Endothelial cell (in vitro differentiated cells): ENCODE data around the gene RRH. TPM values are rescaled to one million over a fixed set of nuclear protein-coding genes. Genes with fewer than 3 reads are reported as not detected.

Source experiments
- DNase-seq: peaks from one replicate; pipeline ENCODE4 v3.0.0; 2021; ENCODE audit warnings: low spot score
- H3K27ac Mint-ChIP-seq: one replicate; pipeline ENCODE4 v1.8.0; 2021; ENCODE audit warnings: mixed read lengths, inconsistent platforms; ENCODE audit not compliant: unreplicated experiment
- H3K27me3 Mint-ChIP-seq: one replicate; pipeline ENCODE4 v1.8.0; 2021; ENCODE audit warnings: mild to moderate bottlenecking, moderate library complexity, mixed read lengths, inconsistent platforms; ENCODE audit not compliant: unreplicated experiment
- H3K36me3 Mint-ChIP-seq: one replicate; pipeline ENCODE4 v1.8.0; 2021; ENCODE audit warnings: mild to moderate bottlenecking, low read depth, mixed read lengths, inconsistent platforms; ENCODE audit not compliant: unreplicated experiment
- H3K4me1 Mint-ChIP-seq: one replicate; pipeline ENCODE4 v1.8.0; 2021; ENCODE audit warnings: mild to moderate bottlenecking, mixed read lengths, inconsistent platforms; ENCODE audit not compliant: unreplicated experiment
- H3K4me3 Mint-ChIP-seq: one replicate; pipeline ENCODE4 v1.8.0; 2021; ENCODE audit warnings: mild to moderate bottlenecking, mixed read lengths, inconsistent platforms; ENCODE audit not compliant: unreplicated experiment
- H3K9me3 Mint-ChIP-seq: one replicate; pipeline ENCODE4 v1.8.0; 2021; ENCODE audit warnings: mixed read lengths, inconsistent platforms; ENCODE audit not compliant: unreplicated experiment
- CTCF ChIP-seq: fragments of 200-600 bp; sonication (generic); IDR thresholded peaks from one replicate; pipeline ENCODE4 v1.5.0; 2021; ENCODE audit warnings: antibody characterized with exemption; ENCODE audit not compliant: unreplicated experiment
- total RNA-seq: library from RNA; stranded (reverse); fragmentation: NEBNext Ultra II Directional; extraction: Animal tissue kit (Norgen Biotek cat#: 25700); gene quantifications from one replicate; pipeline ENCODE4 v1.2.1, GENCODE V29; 2021; ENCODE audit not compliant: unreplicated experiment

Gene RRH
- total RNA-seq, 1 donor from 2014 or later = not detected

DNA sequence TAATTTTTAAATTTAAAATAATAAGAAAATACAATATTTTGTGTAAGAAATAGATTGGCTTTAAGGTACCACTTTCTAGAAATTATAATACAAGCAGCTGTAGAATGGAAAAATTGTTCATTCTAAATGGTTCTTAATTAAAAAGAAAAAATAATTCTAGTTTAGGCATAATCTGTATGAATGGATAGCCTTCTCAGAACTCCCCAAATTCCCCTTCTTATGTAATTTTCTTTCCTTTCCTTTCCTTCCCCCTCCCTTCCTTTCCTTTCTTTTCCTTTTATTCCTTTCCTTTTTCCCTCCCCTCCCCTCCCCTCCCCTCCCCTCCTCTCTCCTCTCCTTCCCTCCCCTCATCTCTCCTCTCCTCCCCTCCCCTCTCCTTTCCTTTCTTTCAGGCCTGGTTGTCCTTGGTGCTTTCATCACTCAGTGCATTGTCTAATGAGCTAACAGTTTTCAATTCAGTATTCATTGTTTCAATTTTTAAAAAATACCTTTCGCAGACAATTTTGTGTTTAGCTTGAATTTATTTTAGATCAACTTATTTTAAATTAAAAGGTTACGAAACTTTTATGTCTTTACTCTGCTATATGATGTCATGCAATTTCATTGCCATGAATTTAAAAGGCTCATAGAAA, 49.0 kb downstream of the RRH start:
- no peak for TF ChIP-seq CTCF
- no peak for DNase-seq
- H3K9me3 Mint-ChIP-seq = no peaks in the 10 kb centered on the region
- peaks cover 9% of the 10 kb centered on the region for H3K4me1 Mint-ChIP-seq
- peaks cover 3% of the 10 kb centered on the region for H3K27me3 Mint-ChIP-seq
- no peak overlapping the region for H3K4me3 Mint-ChIP-seq
- peaks cover 5% of the 10 kb centered on the region for H3K36me3 Mint-ChIP-seq
- no peak overlapping the region for H3K27ac Mint-ChIP-seq

DNA sequence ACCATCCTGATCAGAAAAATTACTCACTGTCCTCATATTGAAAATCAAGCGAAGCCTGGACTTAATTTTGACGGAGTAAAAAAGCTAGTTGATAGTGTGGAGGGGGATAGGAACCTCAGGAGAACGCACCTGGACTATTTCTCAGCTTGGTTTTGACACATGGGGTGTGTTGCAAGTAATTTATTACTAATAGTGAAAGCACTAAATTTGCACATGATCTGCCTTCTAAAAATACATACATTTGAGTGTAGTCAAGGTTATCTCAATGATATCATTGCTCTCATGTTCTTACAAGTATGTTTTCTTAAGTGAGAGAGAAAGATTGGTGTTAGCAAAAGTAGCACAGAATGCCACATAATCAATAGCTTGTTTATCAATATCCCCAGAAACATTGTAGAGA, 49.6 kb downstream of the RRH start:
- peaks cover 3% of the 10 kb centered on the region for H3K27me3 Mint-ChIP-seq
- H3K36me3 Mint-ChIP-seq = peaks cover 5% of the 10 kb centered on the region
- no peak for DNase-seq
- H3K27ac Mint-ChIP-seq = no peak overlapping the region
- H3K4me3 Mint-ChIP-seq = no peak overlapping the region
- H3K4me1 Mint-ChIP-seq = peaks cover 9% of the 10 kb centered on the region
- no peaks in the 10 kb centered on the region for H3K9me3 Mint-ChIP-seq
- no peak for TF ChIP-seq CTCF

- Mint-ChIP-seq H3K36me3 (peaks cover 5% of the 10 kb centered on the region), H3K27me3 (peaks cover 3% of the 10 kb centered on the region)
These were observed 50.6 kb downstream of the RRH start for GRCh38 chr4:109878355-109878754.

GRCh38 chr4:109879081-109879480, 51.3 kb downstream of the RRH start:
- Mint-ChIP-seq H3K27ac (no peak overlapping the region), H3K27me3 (peaks cover 3% of the 10 kb centered on the region), H3K4me3 (no peak overlapping the region), H3K36me3 (peaks cover 5% of the 10 kb centered on the region), H3K4me1 (peaks cover 7% of the 10 kb centered on the region), H3K9me3 (no peaks in the 10 kb centered on the region)
- no peak for TF ChIP-seq CTCF
- DNase-seq = no peak

More at GRCh38 chr4:109878355-109878754, 50.6 kb downstream of the RRH start:
- no peak for DNase-seq
- Mint-ChIP-seq H3K4me1 (peaks cover 9% of the 10 kb centered on the region), H3K4me3 (no peak overlapping the region), H3K9me3 (no peaks in the 10 kb centered on the region), H3K27ac (no peak overlapping the region)
- TF ChIP-seq CTCF = no peak

DNA sequence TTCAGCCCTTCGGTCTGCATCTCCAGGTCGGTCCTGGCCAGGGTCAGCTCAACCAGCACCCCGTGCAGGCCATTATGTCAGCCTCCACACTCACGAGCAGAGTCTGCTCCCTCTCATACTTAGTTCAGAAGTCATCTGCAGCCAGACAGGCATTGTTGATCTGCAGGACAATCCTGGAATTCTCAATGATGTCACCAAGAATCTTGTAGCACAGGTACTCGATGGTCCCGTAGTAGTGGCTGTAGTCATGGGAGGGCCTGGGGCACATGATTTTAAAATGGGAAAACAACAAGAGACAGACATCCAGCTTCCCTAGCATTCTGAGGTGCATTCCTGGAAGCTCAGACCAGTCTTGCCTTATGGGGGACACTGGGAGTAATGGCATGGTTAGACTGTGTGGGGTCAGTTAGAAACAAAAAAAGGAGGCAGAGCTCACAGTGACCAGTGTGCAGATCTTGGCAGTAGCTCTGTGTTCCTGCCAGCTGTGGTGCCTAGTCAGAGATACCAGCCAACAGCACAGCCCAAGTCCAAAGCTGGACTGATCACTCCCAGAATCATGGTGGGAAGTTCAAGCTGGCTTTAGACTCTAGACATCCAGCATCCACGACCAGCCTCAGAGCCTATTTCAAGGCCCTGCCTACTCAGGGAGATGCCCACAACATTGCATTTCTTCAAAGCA, 52.0 kb downstream of the RRH start:
- Mint-ChIP-seq H3K4me3 (no peak overlapping the region), H3K27me3 (peaks cover 3% of the 10 kb centered on the region), H3K27ac (no peak overlapping the region), H3K36me3 (peaks cover 5% of the 10 kb centered on the region), H3K4me1 (peaks cover under 1% of the 10 kb centered on the region), H3K9me3 (no peaks in the 10 kb centered on the region)
- no peak for DNase-seq
- no peak for TF ChIP-seq CTCF
